AG10803 (cell line): Measurements from ENCODE around the gene TGM6.
A peak's percentile ranks its signal among the peaks of the same experiment; 100 is the strongest.

Experiments used
- DNase-seq: peaks from one replicate; pipeline ENCODE4 v3.0.0; 2010; ENCODE audit warnings: low read depth
- H3K4me3 ChIP-seq: 2 replicates; pipeline ENCODE4 v1.5.1; 2011; ENCODE audit warnings: mild to moderate bottlenecking, low read length, control low read depth
- CTCF ChIP-seq: conservative IDR thresholded peaks from 2 replicates; pipeline ENCODE4 v1.5.1; 2011; ENCODE audit warnings: mild to moderate bottlenecking, low read length, control low read depth, inconsistent platforms

The TGM6 gene

GRCh38 chr20:2374346-2375125 lies 6.2 kb upstream of the TGM6 start:
- no peak for DNase-seq
- TF ChIP-seq CTCF, result no peak
- H3K4me3 ChIP-seq, result no peak overlapping the region

- no peak for DNase-seq
- H3K4me3 ChIP-seq, result no peak overlapping the region
- no peak for TF ChIP-seq CTCF
Measured at GRCh38 chr20:2378893-2379292, 1.8 kb upstream of the TGM6 start.

- no peak for TF ChIP-seq CTCF
- H3K4me3 ChIP-seq, result no peak overlapping the region
- DNase-seq, result no peak
Measured at GRCh38 chr20:2379511-2380229, 1.0 kb upstream of the TGM6 start.

DNA sequence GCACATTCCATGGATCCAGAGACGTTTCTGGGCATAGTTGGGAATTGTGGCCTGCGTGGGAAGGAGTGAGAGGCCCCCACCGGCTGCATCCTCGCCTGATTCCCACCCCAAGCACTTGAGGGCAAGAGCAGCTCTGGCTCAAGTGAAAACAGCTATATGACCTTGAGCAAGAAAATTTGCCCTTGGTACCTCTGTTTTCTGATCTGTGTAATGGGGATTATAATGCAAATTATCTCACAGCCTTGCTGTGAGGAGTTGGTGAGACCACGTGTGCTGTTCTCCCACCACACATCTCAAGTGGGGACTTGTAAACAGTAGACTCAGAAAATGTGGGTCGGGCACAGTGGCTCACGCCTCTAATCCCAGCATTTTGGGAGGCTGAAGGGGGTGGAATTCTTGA lies 602 bp downstream of the TGM6 start:
- TF ChIP-seq CTCF, result no peak
- H3K4me3 ChIP-seq, result no peak overlapping the region
- no peak for DNase-seq

GRCh38 chr20:2382833-2383232 lies 2.1 kb downstream of the TGM6 start:
- peak; percentile 29 for DNase-seq
- no peak for TF ChIP-seq CTCF
- no peak overlapping the region for H3K4me3 ChIP-seq

DNA sequence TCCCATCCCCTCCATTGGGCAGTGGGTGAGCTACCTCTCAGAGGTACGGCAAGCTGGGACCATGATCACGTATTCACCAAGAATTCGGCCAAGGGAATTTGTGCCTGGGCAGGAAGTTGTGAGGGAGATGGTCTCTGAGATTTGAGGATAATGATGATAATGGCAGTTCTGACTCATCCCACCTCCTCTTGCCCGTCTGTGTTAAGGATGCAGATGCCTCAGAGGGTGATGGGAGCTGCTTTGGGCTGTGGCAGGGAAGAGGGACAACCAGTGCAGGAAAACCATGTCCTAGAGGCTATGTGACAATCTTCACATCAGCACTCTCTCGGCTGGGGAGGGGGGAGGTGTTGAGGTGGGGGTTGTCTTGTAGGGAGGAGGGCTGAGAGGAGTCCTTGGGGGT lies 4.3 kb downstream of the TGM6 start:
- no peak for TF ChIP-seq CTCF
- DNase-seq, result peak; percentile 11

DNA sequence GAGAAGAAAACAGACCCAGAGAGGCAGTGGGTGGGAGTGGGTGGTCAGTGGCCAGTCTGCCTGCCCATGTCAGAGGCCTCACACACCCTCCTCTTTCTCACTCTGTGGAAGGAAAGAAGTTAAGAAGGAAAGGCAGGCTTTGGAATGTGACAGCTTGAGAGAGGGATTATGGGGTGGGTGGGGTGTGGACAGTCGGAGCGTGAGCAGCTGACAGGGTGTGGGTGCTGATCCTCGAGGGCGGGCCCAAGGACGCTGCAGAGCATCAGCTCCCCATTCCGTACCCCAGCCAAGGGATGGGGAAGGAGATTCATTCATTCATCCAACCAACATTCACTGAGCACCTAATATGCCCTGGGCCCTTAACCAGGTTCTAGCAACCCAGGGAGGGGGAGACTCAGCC lies 4.8 kb downstream of the TGM6 start:
- no peak for TF ChIP-seq CTCF
- no peak overlapping the region for H3K4me3 ChIP-seq
- DNase-seq, result no peak

More for the DNA sequence above, 4.3 kb downstream of the TGM6 start:
- no peak overlapping the region for H3K4me3 ChIP-seq
